GM12873 (cell line): ENCODE measurements around the gene NPIPB6.

ENCODE experiments used
- CTCF ChIP-seq: IDR thresholded peaks from 2 replicates; pipeline ENCODE4 v1.5.1; 2012; ENCODE audit warnings: low read depth, mild to moderate bottlenecking, moderate library complexity, low read length, control low read depth; ENCODE audit not compliant: insufficient read depth; ENCODE audit errors: missing control alignments

Gene NPIPB6

GRCh38 chr16:28312327-28312726 lies 51.0 kb downstream of the NPIPB6 start:
- TF ChIP-seq CTCF: no peak

GRCh38 chr16:28311913-28312312 lies 51.4 kb downstream of the NPIPB6 start:
- no peak for TF ChIP-seq CTCF

GRCh38 chr16:28311413-28311812 lies 51.9 kb downstream of the NPIPB6 start:
- no peak for TF ChIP-seq CTCF

- no peak for TF ChIP-seq CTCF
Observed at GRCh38 chr16:28310796-28311195, 52.5 kb downstream of the NPIPB6 start.

- TF ChIP-seq CTCF: no peak
Observed at GRCh38 chr16:28309811-28310311, 53.4 kb downstream of the NPIPB6 start.

GRCh38 chr16:28308794-28309584 lies 54.3 kb downstream of the NPIPB6 start:
- TF ChIP-seq CTCF: no peak

GRCh38 chr16:28307936-28308335 lies 55.4 kb downstream of the NPIPB6 start:
- TF ChIP-seq CTCF: no peak
